Omental fat pad (tissue), 4 donors: Measurements from ENCODE around the gene CTLA4. TPM values are rescaled to one million over a fixed set of nuclear protein-coding genes. Genes with fewer than 3 reads are reported as not detected.

Experiments
- ATAC-seq: fragments of 150-250 bp; one replicate; pipeline ENCODE4 v1.9.1; 2016; ENCODE audit warnings: mild to moderate bottlenecking, moderate library complexity; ENCODE audit not compliant: low FRiP score
- DNase-seq: peaks from one replicate; pipeline ENCODE4 v3.0.0-alpha.2; 2019; ENCODE audit warnings: low spot score
- CTCF ChIP-seq, 3 donors: fragments of 450-650 bp; IDR thresholded peaks; one replicate each; pipeline ENCODE4 v1.5.1; 2016 to 2017; ENCODE audit warnings: antibody characterized with exemption in 3 of 3, mild to moderate bottlenecking in 3 of 3, moderate library complexity in 2 of 3
- total RNA-seq, 4 donors: library from RNA; depleted of rRNA; stranded (reverse); fragments of >200 nt; gene quantifications; one replicate each; pipeline ENCODE4 v1.1.0, GENCODE V29; 2016

CTLA4 gene
- total RNA-seq, 4 donors from 2014 or later = 2.0 to 4.7 (median 2.3) TPM; not detected in 1

GRCh38 chr2:203824603-203825002 lies 43.0 kb upstream of the CTLA4 start:
- no peak for DNase-seq
- no peak for TF ChIP-seq CTCF (IDR thresholded peaks at IDR 0.05)
- ATAC-seq = no peak

GRCh38 chr2:203826704-203827103 lies 40.9 kb upstream of the CTLA4 start:
- no peak for TF ChIP-seq CTCF (IDR thresholded peaks at IDR 0.05)
- DNase-seq (no peak), ATAC-seq (no peak)

DNA sequence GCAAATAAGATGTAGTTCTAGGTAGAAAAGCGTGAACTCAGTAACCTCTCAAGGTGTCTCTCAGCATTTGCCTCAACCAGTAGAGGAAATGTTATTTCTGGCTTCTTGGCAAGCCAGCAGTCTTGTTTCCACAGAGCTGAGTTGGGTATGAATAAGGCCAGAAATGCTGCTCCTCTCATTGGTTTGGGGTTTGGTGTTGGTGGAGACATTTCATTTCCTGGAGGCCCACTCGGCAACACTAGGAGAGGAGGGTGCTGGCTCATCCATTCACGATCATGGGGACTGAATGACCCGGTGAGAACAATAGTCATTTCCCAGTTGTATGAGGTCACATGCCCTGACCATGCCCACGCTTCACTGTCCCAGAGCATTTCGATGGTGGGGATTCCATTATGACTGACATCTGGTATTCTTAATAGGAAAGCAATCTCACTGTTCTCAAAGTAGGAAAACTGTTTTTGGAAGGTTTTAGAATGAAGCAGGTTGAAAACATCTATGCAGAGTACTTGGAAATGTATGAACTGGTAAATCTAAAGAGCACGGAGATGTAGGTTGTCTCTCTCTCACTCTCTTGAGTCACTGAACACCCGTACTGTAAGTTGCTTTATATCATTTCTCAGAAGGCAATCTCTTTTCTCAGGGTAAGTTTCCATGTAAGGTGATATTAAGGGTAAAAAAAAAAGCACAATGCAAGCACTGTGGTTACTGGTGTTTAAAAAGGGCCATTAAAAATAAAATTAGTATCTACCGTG lies 37.1 kb upstream of the CTLA4 start:
- TF ChIP-seq CTCF (IDR thresholded peaks at IDR 0.05) = no peak
- no peak for DNase-seq
- ATAC-seq = no peak

DNA sequence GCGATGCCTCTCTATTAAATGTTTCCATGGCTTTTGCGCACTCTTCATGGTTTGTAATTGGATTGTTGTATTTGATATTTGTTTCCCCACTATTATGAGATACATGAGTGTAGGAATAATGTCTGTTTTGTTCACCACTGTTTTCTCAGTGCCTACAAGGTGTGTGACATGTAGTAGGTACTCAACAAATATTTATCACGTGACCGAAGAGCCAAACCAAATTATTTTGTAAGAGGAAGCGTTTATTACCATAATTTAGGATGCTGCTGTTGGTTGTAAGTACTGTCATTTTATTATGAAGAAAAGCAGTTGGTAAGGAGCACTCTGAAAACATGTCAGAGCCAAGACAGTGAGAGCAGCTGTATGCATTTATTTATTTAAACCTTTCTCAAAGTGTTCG lies 32.2 kb upstream of the CTLA4 start:
- TF ChIP-seq CTCF (IDR thresholded peaks at IDR 0.05) = no peak
- ATAC-seq (no peak), DNase-seq (no peak)

- no peak for TF ChIP-seq CTCF (IDR thresholded peaks at IDR 0.05)
- ATAC-seq (no peak), DNase-seq (no peak)
Observed at GRCh38 chr2:203835892-203836800, 31.4 kb upstream of the CTLA4 start.

GRCh38 chr2:203840655-203841205 lies 26.8 kb upstream of the CTLA4 start:
- no peak for ATAC-seq
- no peak for DNase-seq
- TF ChIP-seq CTCF (IDR thresholded peaks at IDR 0.05) = no peak
